Smooth muscle cell (in vitro differentiated cells): Measurements from ENCODE around the gene KRTAP5-9. TPM values are rescaled to one million over a fixed set of nuclear protein-coding genes. Genes with fewer than 3 reads are reported as not detected.
"Not testable (repeated sequence)": the region's sequence is repeated elsewhere in the genome, so short reads cannot be mapped to it uniquely, and the experiment has no call there.

ENCODE experiments used
- DNase-seq: peaks from one replicate; lab custom pipeline; 2025; ENCODE audit not compliant: unreplicated experiment; lab: John Stamatoyannopoulos, UW
- H2AFZ ChIP-seq: fragments of 200-600 bp; sonication (generic); 2 replicates; pipeline ENCODE4 v1.6.0; 2016; ENCODE audit warnings: antibody characterized with exemption, low read depth, mild to moderate bottlenecking
- H3F3A ChIP-seq: fragments of 200-600 bp; sonication (generic); 2 replicates; pipeline ENCODE4 v1.6.0; 2017; ENCODE audit warnings: antibody characterized with exemption, low read depth
- H3K27ac ChIP-seq: fragments of 200-600 bp; sonication (generic); 2 replicates; pipeline ENCODE4 v1.5.1; 2016; ENCODE audit warnings: low read depth, mild to moderate bottlenecking
- H3K27me3 ChIP-seq: fragments of 200-600 bp; sonication (generic); 2 replicates; pipeline ENCODE4 v1.6.1; 2016; ENCODE audit warnings: low read depth, mild to moderate bottlenecking
- H3K36me3 ChIP-seq: fragments of 200-600 bp; sonication (generic); 2 replicates; pipeline ENCODE4 v1.5.1; 2016; ENCODE audit warnings: low read depth
- H3K4me1 ChIP-seq: fragments of 200-600 bp; sonication (generic); 2 replicates; pipeline ENCODE4 v1.5.1; 2016; ENCODE audit warnings: low read depth
- H3K4me2 ChIP-seq: fragments of 200-600 bp; sonication (generic); 2 replicates; pipeline ENCODE4 v1.6.0; 2016; ENCODE audit warnings: mild to moderate bottlenecking
- H3K4me3 ChIP-seq: fragments of 200-600 bp; sonication (generic); 2 replicates; pipeline ENCODE4 v1.5.1; 2016; ENCODE audit warnings: mild to moderate bottlenecking
- H3K79me2 ChIP-seq: fragments of 200-600 bp; sonication (generic); 2 replicates; pipeline ENCODE4 v1.6.0; 2016; ENCODE audit warnings: low read depth, mild to moderate bottlenecking
- H3K9ac ChIP-seq: fragments of 200-600 bp; sonication (generic); 2 replicates; pipeline ENCODE4 v1.6.0; 2016; ENCODE audit warnings: low read depth
- H3K9me3 ChIP-seq: fragments of 200-600 bp; sonication (generic); replicated peaks from 2 replicates; pipeline ENCODE4 v1.5.1; 2016; ENCODE audit warnings: low read depth
- H4K20me1 ChIP-seq: fragments of 200-600 bp; sonication (generic); 2 replicates; pipeline ENCODE4 v1.6.0; 2016; ENCODE audit warnings: low read depth
- WGBS: methylation state at CpG from one replicate; pipeline ENCODE4 v1.1.7; 2016; ENCODE audit warnings: low lambda C conversion rate; 5-methylcytosine and 5-hydroxymethylcytosine counted together
- polyA plus RNA-seq: library from polyadenylated mRNA; unstranded; fragments of >200 nt; fragmentation: Nextera tagmentation; extraction: Ambion mirVana; gene quantifications from 2 replicates; pipeline ENCODE4 v1.2.1, GENCODE V29; 2016
- total RNA-seq: library from RNA; depleted of rRNA; stranded (reverse); fragments of >200 nt; gene quantifications from 2 replicates; pipeline ENCODE4 v1.2.3, GENCODE V29; 2014
- TF ChIP-seq, protein P1 (sequence below): fragments of 200-600 bp; sonication (generic); IDR thresholded peaks from 2 replicates; pipeline ENCODE4 v1.5.1; 2017; ENCODE audit warnings: borderline replicate concordance, mild to moderate bottlenecking, antibody characterized with exemption; ENCODE audit not compliant: insufficient read depth, poor library complexity, severe bottlenecking

Gene KRTAP5-9
- total and polyA plus RNA-seq, 2 experiments from 2014 or later, result not detected

DNA sequence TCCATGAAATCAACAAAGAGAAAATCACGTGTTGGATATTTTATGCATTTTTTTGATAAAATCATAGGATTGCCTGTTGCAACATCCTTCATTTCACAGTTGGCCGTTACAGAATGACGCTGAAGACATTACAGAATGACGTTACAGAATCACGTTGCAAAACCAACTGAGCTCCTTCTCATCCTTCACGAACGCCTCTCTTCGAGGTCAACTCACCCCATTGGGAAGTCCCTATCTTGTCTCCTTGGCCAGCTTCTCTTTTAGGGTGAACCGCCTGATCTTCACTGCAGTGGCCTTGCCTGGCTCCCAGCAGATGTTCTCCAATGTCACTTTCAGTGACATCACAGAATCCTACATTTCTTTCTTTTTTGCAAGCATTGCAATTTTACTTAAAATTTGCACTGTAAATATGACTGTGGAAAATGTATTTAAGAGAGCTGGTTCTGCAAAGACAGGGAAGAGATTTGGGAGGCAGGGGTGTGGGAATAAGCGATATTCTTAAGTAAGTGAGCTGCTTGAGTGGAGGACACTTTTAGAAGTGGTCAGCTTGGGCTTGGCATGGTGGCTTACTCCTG lies 16.1 kb upstream of the KRTAP5-9 start:
- H2AFZ ChIP-seq, result no peak overlapping the region
- H3K4me1 ChIP-seq, result no peaks in the 10 kb centered on the region
- 80% methylated on average over 10 of the region's 10 CpGs for WGBS
- no peak for DNase-seq
- TF ChIP-seq, protein P1, sequence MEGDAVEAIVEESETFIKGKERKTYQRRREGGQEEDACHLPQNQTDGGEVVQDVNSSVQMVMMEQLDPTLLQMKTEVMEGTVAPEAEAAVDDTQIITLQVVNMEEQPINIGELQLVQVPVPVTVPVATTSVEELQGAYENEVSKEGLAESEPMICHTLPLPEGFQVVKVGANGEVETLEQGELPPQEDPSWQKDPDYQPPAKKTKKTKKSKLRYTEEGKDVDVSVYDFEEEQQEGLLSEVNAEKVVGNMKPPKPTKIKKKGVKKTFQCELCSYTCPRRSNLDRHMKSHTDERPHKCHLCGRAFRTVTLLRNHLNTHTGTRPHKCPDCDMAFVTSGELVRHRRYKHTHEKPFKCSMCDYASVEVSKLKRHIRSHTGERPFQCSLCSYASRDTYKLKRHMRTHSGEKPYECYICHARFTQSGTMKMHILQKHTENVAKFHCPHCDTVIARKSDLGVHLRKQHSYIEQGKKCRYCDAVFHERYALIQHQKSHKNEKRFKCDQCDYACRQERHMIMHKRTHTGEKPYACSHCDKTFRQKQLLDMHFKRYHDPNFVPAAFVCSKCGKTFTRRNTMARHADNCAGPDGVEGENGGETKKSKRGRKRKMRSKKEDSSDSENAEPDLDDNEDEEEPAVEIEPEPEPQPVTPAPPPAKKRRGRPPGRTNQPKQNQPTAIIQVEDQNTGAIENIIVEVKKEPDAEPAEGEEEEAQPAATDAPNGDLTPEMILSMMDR, result no peak
- H3K9ac ChIP-seq, result no peak overlapping the region
- H4K20me1 ChIP-seq, result no peaks in the 10 kb centered on the region
- no peaks in the 10 kb centered on the region for H3F3A ChIP-seq
- no peaks in the 10 kb centered on the region for H3K27me3 ChIP-seq
- H3K4me3 ChIP-seq, result no peak overlapping the region
- no peak overlapping the region for H3K27ac ChIP-seq
- H3K79me2 ChIP-seq, result no peaks in the 10 kb centered on the region
- no peaks in the 10 kb centered on the region for H3K36me3 ChIP-seq
- no peak overlapping the region for H3K4me2 ChIP-seq
- H3K9me3 ChIP-seq, result no peaks in the 10 kb centered on the region

DNA sequence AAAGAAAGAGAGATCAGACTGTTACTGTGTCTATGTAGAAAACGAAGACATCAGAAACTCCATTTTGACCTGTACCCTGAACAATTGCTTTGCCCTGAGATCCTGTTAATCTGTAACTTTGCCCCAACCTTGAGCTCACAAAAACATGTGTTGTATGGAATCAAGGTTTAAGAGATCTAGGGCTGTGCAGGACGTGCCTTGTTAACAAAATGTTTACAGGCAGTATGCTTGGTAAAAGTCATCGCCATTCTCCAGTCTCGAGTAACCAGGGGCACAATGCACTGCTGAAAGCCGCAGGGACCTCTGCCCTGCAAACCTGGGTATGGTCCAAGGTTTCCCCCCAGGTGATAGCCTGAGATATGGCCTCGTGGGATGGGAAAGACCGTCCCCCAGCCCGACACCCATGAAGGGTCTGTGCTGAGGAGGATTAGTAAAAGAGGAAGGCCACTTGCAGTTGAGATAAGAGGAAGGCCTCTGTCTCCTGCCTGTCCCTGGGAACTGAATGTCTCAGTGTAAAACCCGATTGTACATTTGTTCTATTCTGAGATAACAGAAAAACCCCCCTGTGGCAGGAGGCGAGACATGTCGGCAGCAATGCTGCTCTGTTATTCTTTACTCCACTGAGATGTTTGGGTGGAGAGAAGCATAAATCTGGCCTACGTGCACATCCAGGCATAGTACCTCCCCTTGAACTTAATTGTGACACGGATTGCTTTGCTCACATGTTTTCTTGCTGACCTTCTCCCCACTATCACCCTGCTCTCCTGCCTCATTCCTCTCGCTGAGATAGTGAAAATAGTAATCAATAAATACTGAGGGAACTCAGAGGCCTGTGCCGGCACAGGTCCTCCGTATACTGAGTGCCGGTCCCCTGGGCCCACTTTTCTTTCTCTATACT lies 13.3 kb upstream of the KRTAP5-9 start:
- not testable (repeated sequence) for H3K9ac ChIP-seq, H3F3A ChIP-seq, H3K79me2 ChIP-seq, H4K20me1 ChIP-seq, H3K9me3 ChIP-seq, H3K36me3 ChIP-seq, DNase-seq, H3K4me1 ChIP-seq, H3K4me3 ChIP-seq, H3K27ac ChIP-seq, H3K27me3 ChIP-seq, H3K4me2 ChIP-seq
- 68% methylated on average over 17 of the region's 17 CpGs for WGBS
- peak overlapping the region; percentile 66 for H2AFZ ChIP-seq

DNA sequence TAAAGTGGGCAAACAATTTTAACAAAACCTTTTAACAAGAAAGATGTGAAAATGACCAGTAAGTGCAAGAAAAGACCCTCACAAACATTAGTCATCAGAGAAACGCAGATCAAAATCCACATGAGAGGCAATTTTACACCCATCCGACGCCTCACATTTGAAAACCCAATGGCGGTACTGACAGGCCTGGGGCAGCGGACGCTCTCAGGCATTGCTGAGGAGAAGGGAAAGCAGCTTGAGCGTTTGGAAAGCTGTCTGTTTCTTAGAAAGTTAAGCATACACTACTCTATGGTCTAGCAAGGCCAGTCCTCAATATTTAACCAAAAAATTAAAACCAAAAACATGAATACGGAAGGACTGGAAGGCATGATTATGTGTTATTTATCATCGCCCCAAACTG lies 12.4 kb upstream of the KRTAP5-9 start:
- Histone ChIP-seq H3K9ac (no peak overlapping the region), H2AFZ (no peak overlapping the region), H3K79me2 (no peaks in the 10 kb centered on the region), H3F3A (no peaks in the 10 kb centered on the region), H3K4me3 (no peak overlapping the region), H3K27ac (no peak overlapping the region), H3K4me1 (no peaks in the 10 kb centered on the region), H3K9me3 (no peaks in the 10 kb centered on the region), H4K20me1 (no peaks in the 10 kb centered on the region), H3K4me2 (no peak overlapping the region), H3K27me3 (no peaks in the 10 kb centered on the region), H3K36me3 (no peaks in the 10 kb centered on the region)
- TF ChIP-seq, protein P1, result no peak
- DNase-seq, result no peak
- 98% methylated on average over 9 of the region's 9 CpGs for WGBS

DNA sequence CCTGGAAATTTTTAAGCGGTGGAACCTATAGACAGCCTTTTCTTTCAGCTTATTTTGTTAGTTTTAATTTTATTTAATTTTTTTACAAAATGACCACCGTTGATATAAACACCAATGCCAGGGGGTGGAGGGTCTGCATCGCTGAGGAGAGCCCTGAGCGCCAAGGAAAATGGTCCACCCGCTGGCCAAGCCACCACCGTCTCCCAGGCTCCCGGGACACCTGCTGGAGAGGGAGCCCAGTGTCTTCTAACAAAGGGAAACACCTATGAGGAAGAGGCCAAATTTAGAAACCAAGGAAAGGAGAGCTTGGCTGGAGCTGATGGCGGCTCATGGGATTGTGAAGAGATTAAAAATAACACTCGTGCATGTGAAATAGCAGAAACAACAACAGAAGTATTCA lies 10.7 kb upstream of the KRTAP5-9 start:
- Histone ChIP-seq H3K9me3 (no peaks in the 10 kb centered on the region), H2AFZ (no peak overlapping the region), H4K20me1 (no peaks in the 10 kb centered on the region), H3K27ac (no peak overlapping the region), H3K9ac (no peak overlapping the region), H3K4me3 (no peak overlapping the region), H3K4me2 (no peak overlapping the region), H3F3A (no peaks in the 10 kb centered on the region), H3K27me3 (no peaks in the 10 kb centered on the region), H3K36me3 (no peaks in the 10 kb centered on the region), H3K4me1 (no peaks in the 10 kb centered on the region), H3K79me2 (no peaks in the 10 kb centered on the region)
- DNase-seq, result no peak
- 92% methylated on average over 9 of the region's 9 CpGs for WGBS
- TF ChIP-seq, protein P1, result no peak

DNA sequence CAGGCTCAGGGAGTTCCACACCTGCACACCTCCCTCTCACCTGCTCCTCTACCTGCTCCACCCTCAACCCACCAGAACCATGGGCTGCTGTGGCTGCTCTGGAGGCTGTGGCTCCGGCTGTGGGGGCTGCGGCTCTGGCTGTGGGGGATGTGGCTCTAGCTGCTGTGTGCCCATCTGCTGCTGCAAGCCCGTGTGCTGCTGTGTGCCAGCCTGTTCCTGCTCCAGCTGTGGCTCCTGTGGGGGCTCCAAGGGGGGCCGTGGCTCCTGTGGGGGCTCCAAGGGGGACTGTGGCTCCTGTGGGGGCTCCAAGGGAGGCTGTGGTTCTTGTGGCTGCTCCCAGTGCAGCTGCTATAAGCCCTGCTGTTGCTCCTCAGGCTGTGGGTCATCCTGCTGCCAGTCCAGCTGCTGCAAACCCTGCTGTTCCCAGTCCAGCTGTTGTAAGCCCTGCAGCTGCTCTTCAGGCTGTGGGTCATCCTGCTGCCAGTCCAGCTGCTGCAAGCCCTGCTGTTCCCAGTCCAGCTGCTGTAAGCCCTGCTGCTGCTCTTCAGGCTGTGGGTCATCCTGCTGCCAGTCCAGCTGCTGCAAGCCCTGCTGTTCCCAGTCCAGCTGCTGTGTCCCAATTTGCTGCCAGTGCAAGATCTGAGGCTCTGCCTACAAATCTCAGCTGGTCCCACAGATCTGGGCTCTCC lies 10.1 kb upstream of the KRTAP5-9 start, which contains the start of gene KRTAP5-8:
Gene KRTAP5-8, plus strand, starts transcription at position 49 of the 689 bp plus-strand sequence. Its CDS starts 31 bp downstream, at position 80.
- 94% methylated on average over 3 of the region's 4 CpGs for WGBS
- not testable (repeated sequence) for DNase-seq, H3K4me2 ChIP-seq, H2AFZ ChIP-seq, H3K4me3 ChIP-seq, H3K79me2 ChIP-seq, H3F3A ChIP-seq, H3K9me3 ChIP-seq, H3K36me3 ChIP-seq, H3K27me3 ChIP-seq, H3K4me1 ChIP-seq, H3K9ac ChIP-seq, H3K27ac ChIP-seq, H4K20me1 ChIP-seq
